Measurements from ENCODE around the gene PCNA. TPM values are rescaled to one million over a fixed set of nuclear protein-coding genes. Genes with fewer than 3 reads are reported as not detected.
"Not testable (repeated sequence)": the region's sequence is repeated elsewhere in the genome, so short reads cannot be mapped to it uniquely, and the experiment has no call there.

The PCNA gene
- total and polyA plus RNA-seq, 2 of the 4 experiments (the other 2 are of a cell fraction): 155 to 213 TPM

- H3K9me3 ChIP-seq (ENCODE audit: control insufficient read depth, insufficient read depth, low read length); H3K4me2 ChIP-seq (ENCODE audit: low read depth, low read length); H3K23ac ChIP-seq (ENCODE audit: low read depth, low read length); H2BK20ac ChIP-seq (ENCODE audit: low read depth, low read length); H3K9me1 ChIP-seq (ENCODE audit: insufficient read depth, low read length); ATAC-seq (ENCODE audit: low read depth); H2BK120ac ChIP-seq (ENCODE audit: low read depth, low read length); H3K36me3 ChIP-seq (ENCODE audit: control insufficient read depth, insufficient read depth, low read length); H3K56ac ChIP-seq (ENCODE audit: extremely low read depth, insufficient read depth, low read length); H3K14ac ChIP-seq (replicated peaks; ENCODE audit: low read depth, low read length); H3K27me3 ChIP-seq (ENCODE audit: control insufficient read depth, insufficient read depth, low read length); H3K9ac ChIP-seq (ENCODE audit: low read depth, low read length); H2BK5ac ChIP-seq (ENCODE audit: low read depth, low read length, poor library complexity, severe bottlenecking); in situ Hi-C loops (cut with MboI; ENCODE audit: low sequenced_read_pairs); H3K4ac ChIP-seq (ENCODE audit: low read depth, low read length); dilution Hi-C loops (cut with HindIII; ENCODE audit: low sequenced_read_pairs, unreplicated experiment); H3K4me3 ChIP-seq (ENCODE audit: insufficient read depth, low read depth, low read length); H3K4me1 ChIP-seq (ENCODE audit: control insufficient read depth, insufficient read depth, low read length); H2AFZ ChIP-seq (replicated peaks; ENCODE audit: low read length, poor library complexity); H4K20me1 ChIP-seq (ENCODE audit: insufficient read depth, low read length); intact Hi-C loops (cut with micrococcal nuclease); H3K27ac ChIP-seq (ENCODE audit: insufficient read depth, low read length); H2AK5ac ChIP-seq (ENCODE audit: low read depth, low read length); H2BK15ac ChIP-seq (ENCODE audit: low read depth, low read length); H2AK9ac ChIP-seq (replicated peaks; ENCODE audit: low read depth, low read length, poor library complexity); H4K91ac ChIP-seq (ENCODE audit: insufficient read depth, low read depth, low read length); CTCF ChIA-PET; DNase-seq; H3K18ac ChIP-seq (ENCODE audit: low read depth, low read length); H4K5ac ChIP-seq (ENCODE audit: low read depth, low read length); H3K79me1 ChIP-seq (ENCODE audit: low read depth in 1 of 2, low read length in 2 of 2); H4K8ac ChIP-seq (ENCODE audit: low read depth in 2 of 2, low read length in 2 of 2); BruUV-seq (replicated peaks): not testable (repeated sequence)
- no CpG with 5 or more reads among the region's 4 CpGs for WGBS, 2 experiments (ENCODE audit: extremely low coverage in 2 of 2, insufficient read length in 1 of 2)
- POLR2A ChIA-PET (ENCODE audit: unreplicated experiment): interaction anchor here (0.7 kb wide), 1 partner anchor 48 kb away, joined by 32 read pairs; the partner anchor contains the start of gene PCNA
These were observed 47.8 kb downstream of the PCNA start for GRCh38 chr20:5071942-5072341.
